GM19240 (cell line): ENCODE data around the gene MYMK.

ENCODE experiments used
- DNase-seq: peaks from one replicate; pipeline ENCODE4 v3.0.0; 2011; ENCODE audit warnings: low spot score; ENCODE audit not compliant: insufficient read length

The MYMK gene

DNA sequence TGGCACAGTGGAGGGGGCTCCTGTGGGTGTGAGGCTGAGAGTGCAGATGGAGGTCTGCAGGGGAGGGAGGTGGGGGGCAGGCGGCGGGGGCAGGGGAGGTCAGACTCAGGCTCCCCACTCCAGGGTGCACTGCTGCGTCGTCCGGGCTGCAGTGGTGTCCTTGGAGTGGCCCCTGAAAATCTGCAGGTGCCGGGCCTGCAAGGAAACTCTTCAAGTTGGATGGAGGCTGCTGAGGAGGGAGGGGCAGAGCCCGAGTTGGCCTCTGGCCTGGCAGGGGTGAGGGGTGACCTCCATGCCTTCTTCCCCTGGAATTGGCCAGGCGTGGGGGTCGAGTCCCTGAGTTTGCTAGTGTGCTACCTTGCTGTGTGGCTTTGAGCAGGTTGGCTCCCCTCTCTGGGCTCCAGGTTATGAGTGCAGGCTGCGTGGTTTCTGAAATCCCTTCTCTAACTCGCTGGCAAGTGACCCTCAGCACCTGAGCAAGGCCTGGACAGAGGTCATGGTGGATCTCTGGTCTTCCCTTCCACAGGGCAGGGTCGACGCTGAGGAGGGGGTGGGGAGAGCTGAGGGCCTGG lies 10.6 kb upstream of the MYMK start:
- DNase-seq, result no peak

GRCh38 chr9:133534346-133535291 lies 9.9 kb upstream of the MYMK start, which contains the start of gene ADAMTSL2:
Gene ADAMTSL2 (plus strand): TSS chr9:133534704. CDS start chr9:133536713, 2,009 bp downstream.
- no peak for DNase-seq

DNA sequence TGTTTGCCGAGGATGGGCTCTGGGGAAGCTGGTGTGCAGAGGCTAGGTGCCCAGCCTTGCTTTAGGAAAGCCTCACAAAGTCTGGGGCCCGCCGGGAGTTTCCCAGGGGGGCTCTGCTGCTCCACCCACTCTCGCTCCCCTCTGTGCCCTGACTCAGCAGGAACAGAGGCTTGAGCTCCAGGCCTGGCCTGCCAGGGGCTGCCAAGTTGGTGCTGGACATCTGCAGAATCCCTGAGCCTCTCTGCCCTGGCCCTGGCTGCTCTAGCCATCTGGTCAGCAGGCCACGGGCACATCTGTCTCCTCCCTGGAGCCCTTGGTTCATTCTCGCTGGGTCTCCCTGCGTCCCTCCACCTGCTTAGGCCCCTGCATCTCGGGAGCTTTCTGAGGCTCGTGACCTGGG lies 9.1 kb upstream of the MYMK start:
- DNase-seq, result no peak

DNA sequence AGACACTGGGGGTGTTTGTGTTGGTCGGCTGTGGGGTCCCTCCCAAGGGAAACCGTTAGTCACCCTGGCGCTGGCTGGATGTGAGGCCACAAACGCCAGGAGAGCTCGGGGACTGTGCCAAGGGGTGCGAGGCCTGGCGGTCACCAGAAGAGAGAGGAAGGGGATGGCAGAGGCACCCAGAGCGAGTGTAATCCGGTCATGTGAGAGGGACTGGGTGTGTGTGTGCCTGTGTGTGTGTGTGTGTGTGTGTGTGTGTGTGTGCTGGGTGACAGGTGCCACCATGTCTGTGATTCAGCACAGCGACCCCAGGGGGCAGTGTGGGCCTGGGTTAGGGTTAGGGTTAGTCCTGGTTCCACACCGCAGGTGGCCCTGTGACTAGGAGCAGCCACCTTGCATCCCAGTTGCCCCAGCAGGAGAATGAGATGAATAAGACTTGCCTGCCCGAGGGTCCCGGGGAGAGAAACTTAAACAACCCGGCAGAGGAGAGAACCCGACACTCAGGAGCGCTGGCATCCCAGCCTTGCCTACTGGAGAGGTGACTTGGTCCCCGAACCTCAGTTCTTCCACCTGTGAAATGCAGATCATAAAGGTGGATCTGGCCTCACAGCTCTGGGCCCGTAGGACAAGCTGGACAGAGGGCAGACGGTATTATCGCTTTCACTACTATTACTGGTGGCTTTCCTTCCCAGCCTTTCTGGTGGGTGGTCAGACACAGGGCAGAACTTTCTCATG lies 8.3 kb upstream of the MYMK start:
- DNase-seq, result no peak

GRCh38 chr9:133531293-133531692 lies 6.5 kb upstream of the MYMK start:
- no peak for DNase-seq

GRCh38 chr9:133529874-133530273 lies 5.1 kb upstream of the MYMK start:
- DNase-seq, result no peak

DNA sequence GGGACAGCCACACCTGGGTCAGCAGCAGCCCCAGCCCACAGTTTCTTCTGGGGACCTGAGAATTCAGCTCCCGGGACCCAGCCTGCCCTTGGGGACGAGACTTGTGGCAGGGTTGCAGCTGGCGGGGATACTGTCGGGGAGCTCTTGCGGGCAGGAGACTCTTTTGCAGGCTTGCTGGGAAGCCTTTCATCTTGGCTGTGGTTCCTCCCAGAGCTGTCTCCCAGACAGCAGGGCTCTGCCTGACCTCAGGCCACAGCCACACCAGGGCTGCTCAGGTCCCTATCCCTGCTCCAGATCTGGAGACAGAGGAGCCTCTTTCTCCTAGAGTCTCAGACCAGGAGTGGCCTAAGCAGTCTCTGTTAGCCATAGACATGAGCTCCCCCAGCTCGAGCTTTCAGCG lies 4.7 kb upstream of the MYMK start:
- no peak for DNase-seq

DNA sequence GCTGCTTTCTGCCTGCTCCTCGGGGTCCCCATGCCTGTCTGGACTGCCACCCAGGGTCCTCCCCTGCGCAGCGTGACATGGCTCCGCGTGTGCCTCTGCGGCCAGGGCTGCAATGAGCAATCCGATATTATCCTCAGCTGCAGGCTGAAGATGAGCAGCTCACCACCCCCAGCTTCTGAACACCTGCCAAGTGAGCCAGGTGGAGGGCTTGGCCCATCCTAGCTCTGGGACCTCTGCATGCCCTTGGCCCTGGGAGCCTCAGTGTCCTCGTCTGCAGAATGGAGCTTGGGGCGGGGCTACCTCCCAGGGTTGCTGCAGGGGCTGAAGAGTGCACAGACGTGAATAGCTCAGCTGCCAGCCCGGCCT lies 4.1 kb upstream of the MYMK start:
- DNase-seq, result no peak

- DNase-seq, result no peak
Measured at GRCh38 chr9:133528001-133528875, 3.5 kb upstream of the MYMK start.

- DNase-seq, result no peak
Measured at GRCh38 chr9:133527444-133527920, 2.7 kb upstream of the MYMK start.

DNA sequence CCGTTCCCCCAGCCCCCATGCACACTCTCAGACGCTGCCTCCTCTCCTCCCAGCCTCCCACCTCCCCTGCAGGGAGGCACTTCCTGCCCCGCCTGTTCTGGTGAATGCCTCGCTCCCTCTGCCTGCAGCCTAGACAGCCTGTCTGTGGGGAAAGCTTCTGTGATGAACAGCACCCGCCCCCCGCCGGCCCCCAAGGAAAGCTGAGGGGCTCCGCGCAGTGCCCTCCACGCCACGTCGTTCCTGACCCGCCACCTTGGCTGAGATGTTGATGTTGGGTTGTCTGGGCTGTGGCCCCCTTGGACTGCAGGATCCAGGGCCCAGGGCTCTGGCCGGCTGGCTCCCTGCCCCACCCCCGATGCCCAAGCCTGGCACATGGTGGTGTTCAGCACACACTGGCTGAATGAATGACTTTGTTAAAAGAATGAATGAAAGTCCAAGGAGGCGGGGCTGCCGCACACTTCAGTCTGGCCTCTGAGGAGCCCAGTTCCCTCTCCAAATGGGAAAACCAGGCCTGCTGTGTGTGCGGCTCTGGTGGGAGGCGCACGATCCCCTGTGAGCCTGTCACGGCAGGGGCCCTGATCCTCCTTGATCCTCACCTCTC lies 2.1 kb upstream of the MYMK start:
- DNase-seq, result no peak

GRCh38 chr9:133525677-133526076 lies 918 bp upstream of the MYMK start:
- no peak for DNase-seq

DNA sequence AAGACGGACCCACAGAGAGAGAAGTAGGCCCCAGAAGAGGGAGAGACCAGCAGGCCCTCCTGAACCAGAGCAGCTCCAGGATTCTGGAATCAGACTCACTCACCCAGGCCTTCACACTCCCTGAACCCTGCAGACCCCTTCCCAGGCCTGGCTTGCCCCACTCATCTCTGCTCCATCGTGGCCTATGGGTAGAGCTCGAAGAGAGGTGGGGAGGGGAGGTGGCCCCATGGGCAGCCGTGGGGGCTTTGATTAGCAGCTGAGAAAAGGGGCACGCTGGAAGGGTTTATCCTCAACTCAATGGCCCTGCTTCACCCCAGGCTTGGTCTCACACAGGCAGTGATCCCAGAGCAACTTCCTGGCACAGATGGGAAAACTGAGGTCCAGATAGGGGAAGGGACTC lies 613 bp downstream of the MYMK start:
- DNase-seq, result no peak

- DNase-seq, result no peak
Measured at GRCh38 chr9:133523106-133523505, 1.7 kb downstream of the MYMK start.

- DNase-seq, result no peak
Measured at GRCh38 chr9:133522073-133522910, 2.5 kb downstream of the MYMK start.

GRCh38 chr9:133521122-133522072 lies 3.4 kb downstream of the MYMK start:
- no peak for DNase-seq

DNA sequence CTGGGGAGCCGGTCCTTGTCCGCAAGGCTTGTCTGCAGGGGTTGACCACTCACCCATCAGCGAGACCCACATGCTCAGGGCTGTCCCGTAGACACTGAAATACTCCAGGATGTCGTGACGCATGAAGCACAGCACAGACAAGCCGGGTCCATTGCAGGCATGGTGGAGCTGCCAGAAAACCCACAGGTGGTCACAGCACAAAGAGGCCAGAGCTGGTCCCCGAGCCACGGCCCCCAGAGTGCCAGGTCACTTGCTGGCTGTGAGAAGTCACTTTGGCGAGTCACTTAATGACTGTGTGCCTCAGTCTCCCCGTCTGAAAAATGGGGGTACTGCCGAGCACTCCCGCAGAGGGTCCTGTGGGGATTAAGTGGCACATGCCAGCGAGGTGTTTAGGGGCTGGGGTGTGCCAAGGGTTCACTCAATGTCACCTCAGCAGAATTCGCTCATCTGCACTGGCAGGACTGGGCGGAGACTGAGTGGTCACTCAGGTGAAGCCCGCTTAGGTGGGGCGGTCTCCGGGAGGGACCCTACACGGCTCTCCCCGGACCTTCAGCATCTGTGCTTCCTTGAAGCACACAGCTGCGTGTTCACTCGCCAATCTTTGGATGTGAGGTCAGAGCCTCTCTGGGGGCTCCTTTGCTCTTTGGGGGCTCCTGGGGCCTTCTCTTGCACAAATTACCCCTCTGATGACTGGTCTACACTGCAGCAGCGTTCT lies 4.5 kb downstream of the MYMK start:
- no peak for DNase-seq

- no peak for DNase-seq
Measured at GRCh38 chr9:133519693-133520092, 5.1 kb downstream of the MYMK start.
